Measurements from ENCODE around the gene CCDC78. TPM values are rescaled to one million over a fixed set of nuclear protein-coding genes. Genes with fewer than 3 reads are reported as not detected.

Gene CCDC78
- total and polyA plus RNA-seq, 2 of the 13 experiments (the other 11 are each of a cell fraction or from before 2014, with no cell fraction given), result 0.53 to 1.5 TPM

- TF ChIP-seq ZNF780A (CRISPR knock-in tag; IDR thresholded peaks at IDR 0.05) (no peak; the same call in 1 of the 2 replicates), JUND (CRISPR knock-in tag; IDR thresholded peaks at IDR 0.05) (no peak), MBNL3 (CRISPR knock-in tag; conservative IDR thresholded peaks at IDR 0.05) (no peak), ZNF282 (IDR thresholded peaks at IDR 0.05; ENCODE audit: partially characterized antibody) (no peak), ZBTB10 (CRISPR knock-in tag; IDR thresholded peaks at IDR 0.05; ENCODE audit: borderline replicate concordance) (no peak), EHMT2 (IDR thresholded peaks at IDR 0.05; ENCODE audit: borderline replicate concordance, low read depth, low read length) (no peak), ZNF672 (CRISPR knock-in tag; IDR thresholded peaks at IDR 0.05) (0 out of 2 replicates have a peak, but pooled peaks have one; percentile 68), BRF2 (CRISPR knock-in tag; IDR thresholded peaks at IDR 0.05) (no peak), ZNF281 (CRISPR knock-in tag; IDR thresholded peaks at IDR 0.05; ENCODE audit: borderline replicate concordance) (no peak), ZNF652 (CRISPR knock-in tag; IDR thresholded peaks at IDR 0.05; ENCODE audit: borderline replicate concordance, low read depth) (no peak), U2AF1 (optimal IDR thresholded peaks at IDR 0.05; ENCODE audit: low read depth, low read length) (no peak), TCF12 (IDR thresholded peaks at IDR 0.05) (no peak), TCF12 (CRISPR knock-in tag; IDR thresholded peaks at IDR 0.05) (0 out of 2 replicates have a peak, but pooled peaks have one; percentile 41), E2F5 (CRISPR knock-in tag; conservative IDR thresholded peaks at IDR 0.05) (no peak), MBD4 (IDR thresholded peaks at IDR 0.05; ENCODE audit: borderline replicate concordance, low read length) (no peak), ZNF687 (CRISPR knock-in tag; IDR thresholded peaks at IDR 0.05) (peak; percentile 97)
These were observed 30.7 kb downstream of the CCDC78 start (continued) for GRCh38 chr16:695355-696089.
